Gastroesophageal sphincter (tissue), 3 donors: Measurements from ENCODE around the gene ABHD14A.

Source experiments
- CTCF ChIP-seq, 4 experiments: fragments of 200-600 bp in 2 of 4; fragments of 450-650 bp in 2 of 4; sonication (generic) in 1 of 4; IDR thresholded peaks; one replicate each; pipeline ENCODE4 v1.5.1; 2017 to 2019; ENCODE audit warnings: antibody characterized with exemption in 4 of 4, mild to moderate bottlenecking in 2 of 4, moderate library complexity in 2 of 4
- POLR2A ChIP-seq, 2 donors: fragments of 450-650 bp; IDR thresholded peaks; one replicate each; pipeline ENCODE4 v1.6.1; 2017; ENCODE audit warnings: antibody characterized with exemption in 2 of 2, mild to moderate bottlenecking in 2 of 2, moderate library complexity in 1 of 2

DNA sequence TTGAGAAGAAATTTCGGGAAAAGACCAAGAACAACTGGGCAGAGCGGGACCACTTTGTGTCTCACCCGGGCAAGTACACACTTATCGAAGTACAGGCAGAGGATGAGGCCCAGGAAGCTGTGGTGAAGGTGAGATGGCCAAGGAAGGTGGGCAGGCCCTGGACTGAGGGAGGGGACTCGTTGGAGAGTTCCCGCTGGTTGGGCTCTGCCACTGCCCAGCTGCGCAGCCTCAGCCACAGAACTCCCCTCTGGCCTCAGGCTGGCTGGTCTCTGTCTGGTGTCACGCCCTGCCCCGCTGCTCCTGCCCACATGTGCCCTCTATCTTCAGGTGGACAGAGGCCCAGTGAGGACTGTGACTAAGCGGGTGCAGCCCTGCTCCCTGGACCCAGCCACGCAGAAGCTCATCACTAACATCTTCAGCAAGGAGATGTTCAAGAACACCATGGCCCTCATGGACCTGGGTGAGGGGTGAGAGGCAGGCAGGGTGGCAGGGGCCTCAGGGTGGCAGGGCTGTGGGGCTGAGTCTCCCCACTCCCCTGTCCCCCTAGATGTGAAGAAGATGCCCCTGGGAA lies 30.3 kb upstream of the ABHD14A start:
- no peak for TF ChIP-seq CTCF (IDR thresholded peaks at IDR 0.05)
- TF ChIP-seq POLR2A (IDR thresholded peaks at IDR 0.05): no peak
